AG04450 (cell line): ENCODE data around the gene MAP4K2. TPM values are rescaled to one million over a fixed set of nuclear protein-coding genes. Genes with fewer than 3 reads are reported as not detected.

Source experiments
- CTCF ChIA-PET: fragments of 300-600, 350-600 bp; formaldehyde crosslinking; extraction: SDS; loops from one replicate; lab custom pipeline; 2022; ENCODE audit warnings: antibody characterized with exemption, inconsistent platforms; lab: Charles Lee
- POLR2A ChIA-PET: fragments of 350-600 bp; formaldehyde crosslinking; extraction: SDS; loops from one replicate; lab custom pipeline; 2021; ENCODE audit warnings: antibody characterized with exemption, inconsistent platforms; lab: Yijun Ruan, JAX
- DNase-seq: peaks from one replicate; pipeline ENCODE4 v3.0.0-alpha.2; 2011; ENCODE audit warnings: low read depth, low spot score
- H3K27ac ChIP-seq: one replicate; pipeline ENCODE4 v1.5.1; 2012; ENCODE audit warnings: low read depth, low read length, control low read depth
- H3K27me3 ChIP-seq: one replicate; pipeline ENCODE4 v1.6.0; 2012; ENCODE audit warnings: low read length; ENCODE audit not compliant: control insufficient read depth, insufficient read depth
- H3K4me3 ChIP-seq: 2 replicates; pipeline ENCODE4 v1.5.1; 2011; ENCODE audit warnings: mild to moderate bottlenecking, low read depth, low read length, control low read depth
- H3K9me3 ChIP-seq: 2 replicates; pipeline ENCODE4 v1.5.1; 2012; ENCODE audit warnings: low read length; ENCODE audit not compliant: control insufficient read depth, insufficient read depth
- CTCF ChIP-seq: IDR thresholded peaks from 2 replicates; pipeline ENCODE4 v1.5.1; 2011; ENCODE audit warnings: low read depth, low read length, control low read depth, inconsistent platforms
- polyA plus RNA-seq: library from polyadenylated mRNA; depleted of rRNA; stranded (reverse); fragments of >200 nt; gene quantifications from 2 replicates; pipeline ENCODE4 v1.2.3, GENCODE V29; 2011

MAP4K2 gene
- polyA plus RNA-seq, 1 experiment: 9.9 TPM

GRCh38 chr11:64757549-64758329, 45.3 kb downstream of the MAP4K2 start:
- POLR2A ChIA-PET: no interaction called here
- Histone ChIP-seq H3K27ac (no peak overlapping the region), H3K4me3 (no peak overlapping the region), H3K27me3 (no peaks in the 10 kb centered on the region), H3K9me3 (no peaks in the 10 kb centered on the region; the same call in 1 of the 2 replicates)
- CTCF ChIA-PET: no interaction called here
- DNase-seq: no peak
- TF ChIP-seq CTCF: no peak

DNA sequence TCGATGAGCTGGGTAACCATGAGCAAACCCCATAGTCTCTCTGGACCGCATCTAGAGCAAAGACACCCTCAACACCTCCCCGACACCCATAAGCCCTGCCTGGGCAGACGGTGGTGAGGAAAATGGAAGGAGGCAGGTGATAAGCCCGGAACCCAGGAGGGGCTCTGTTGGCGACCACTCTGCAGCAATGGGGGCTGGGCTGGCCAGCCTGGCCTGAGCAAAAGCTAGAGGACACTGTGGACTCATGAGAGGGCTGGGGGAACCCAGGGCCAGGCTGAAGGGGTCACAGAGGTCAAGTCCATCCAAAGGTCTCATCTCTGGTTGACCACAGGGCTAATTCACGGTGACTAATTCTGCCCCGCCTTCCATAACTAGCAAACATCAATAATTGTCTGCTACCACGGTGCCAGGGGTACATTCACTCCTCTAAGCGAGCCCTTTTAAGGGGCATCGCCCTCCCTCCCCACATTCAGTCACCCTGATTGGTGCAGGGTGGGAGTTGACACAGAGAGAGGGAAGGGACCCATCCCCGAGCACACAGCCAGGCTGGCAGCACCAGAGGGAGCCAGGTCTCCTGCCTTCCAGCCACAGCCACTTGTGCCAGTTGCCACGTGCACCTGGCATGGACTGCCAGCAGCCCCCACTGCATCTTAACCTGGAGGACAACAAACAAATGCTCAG, 47.2 kb downstream of the MAP4K2 start:
- Histone ChIP-seq H3K27ac (no peak overlapping the region), H3K27me3 (no peaks in the 10 kb centered on the region), H3K4me3 (no peak overlapping the region), H3K9me3 (no peaks in the 10 kb centered on the region; the same call in 1 of the 2 replicates)
- TF ChIP-seq CTCF: no peak
- ChIA-PET POLR2A (no interaction called here), CTCF (no interaction called here)
- no peak for DNase-seq

DNA sequence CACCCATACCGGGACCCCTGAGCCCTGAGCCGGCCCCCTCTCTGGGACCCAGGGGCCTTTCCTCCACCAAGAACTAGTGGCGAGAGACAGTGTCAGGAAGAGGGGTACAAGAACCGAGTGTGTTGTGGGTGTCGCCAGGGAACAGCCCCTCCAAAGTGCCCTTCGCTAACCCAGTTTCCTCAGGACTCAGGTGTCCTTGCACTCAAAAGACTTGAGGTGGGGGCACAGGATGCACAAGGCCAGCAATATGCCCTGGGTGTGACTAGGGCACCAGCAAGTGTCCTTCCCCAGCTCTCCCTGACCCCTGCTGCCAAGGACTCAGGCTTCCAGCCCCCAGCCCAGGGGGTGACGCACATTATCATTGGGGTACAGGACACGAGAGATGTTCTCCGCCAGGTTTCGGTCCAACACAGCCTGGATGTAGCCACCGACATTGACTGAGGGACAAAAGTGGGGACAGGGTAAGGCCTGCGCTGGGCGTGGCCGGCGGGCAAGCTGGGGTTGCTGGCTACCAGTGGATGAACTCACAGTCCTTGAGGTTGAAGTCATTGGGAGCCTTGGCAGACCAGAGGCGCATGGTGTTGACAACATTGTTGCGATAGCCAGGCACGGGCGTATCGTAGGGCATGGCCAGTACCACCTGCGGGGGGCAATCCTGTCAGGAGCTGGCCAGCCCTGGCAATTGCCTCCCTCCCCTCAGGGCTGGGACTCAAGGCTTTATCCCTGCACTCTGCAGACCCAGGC, 47.9 kb downstream of the MAP4K2 start:
- Histone ChIP-seq H3K27me3 (no peaks in the 10 kb centered on the region), H3K27ac (no peak overlapping the region), H3K9me3 (no peaks in the 10 kb centered on the region; the same call in 1 of the 2 replicates), H3K4me3 (no peak overlapping the region)
- CTCF ChIA-PET: no interaction called here
- TF ChIP-seq CTCF: no peak
- POLR2A ChIA-PET: no interaction called here
- no peak for DNase-seq

DNA sequence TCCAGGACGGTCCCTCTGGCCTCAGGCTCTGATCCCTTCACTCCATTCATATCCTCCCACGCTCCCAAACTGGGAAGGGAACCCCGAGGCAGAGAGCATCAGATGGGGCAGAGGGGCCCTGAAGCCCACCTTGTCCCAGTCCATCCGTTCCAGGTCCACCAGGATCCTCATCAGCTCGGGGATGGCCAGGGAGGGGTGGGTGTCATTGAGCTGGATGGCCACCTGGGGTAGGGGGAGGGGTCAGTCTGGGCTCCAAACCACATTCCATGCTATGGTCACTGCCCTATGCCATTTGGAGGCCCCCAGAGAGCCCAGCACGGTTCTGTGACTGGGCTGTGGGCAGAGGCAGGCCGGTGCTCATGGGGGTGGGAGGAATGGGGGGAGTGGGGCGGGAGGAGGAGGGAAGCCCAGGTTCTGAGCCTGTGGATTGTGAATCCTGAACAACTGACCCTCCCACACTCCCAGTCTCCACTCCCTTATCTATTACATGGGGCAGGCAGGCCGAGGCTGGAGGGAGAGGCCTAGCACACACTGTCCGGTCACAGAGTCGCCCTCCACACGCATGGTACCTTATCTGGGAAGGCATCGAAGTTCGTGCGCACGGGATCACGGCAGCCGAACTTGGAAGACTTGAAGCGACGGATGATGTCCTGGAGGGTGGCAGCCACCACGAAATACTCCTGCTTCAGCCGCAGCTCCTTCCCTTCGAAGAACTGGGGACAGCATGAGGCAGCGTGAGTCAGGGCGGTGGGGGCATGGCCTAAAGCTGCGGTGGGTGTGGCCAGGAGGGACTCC, 48.7 kb downstream of the MAP4K2 start:
- H3K27me3 ChIP-seq: no peaks in the 10 kb centered on the region
- no peaks in the 10 kb centered on the region; the same call in 1 of the 2 replicates for H3K9me3 ChIP-seq
- H3K4me3 ChIP-seq: no peak overlapping the region
- no peak for DNase-seq
- no peak overlapping the region for H3K27ac ChIP-seq
- TF ChIP-seq CTCF: no peak
- CTCF ChIA-PET: no interaction called here
- POLR2A ChIA-PET: no interaction called here
